Measurements from ENCODE around the gene RNASEH2B.

DNA sequence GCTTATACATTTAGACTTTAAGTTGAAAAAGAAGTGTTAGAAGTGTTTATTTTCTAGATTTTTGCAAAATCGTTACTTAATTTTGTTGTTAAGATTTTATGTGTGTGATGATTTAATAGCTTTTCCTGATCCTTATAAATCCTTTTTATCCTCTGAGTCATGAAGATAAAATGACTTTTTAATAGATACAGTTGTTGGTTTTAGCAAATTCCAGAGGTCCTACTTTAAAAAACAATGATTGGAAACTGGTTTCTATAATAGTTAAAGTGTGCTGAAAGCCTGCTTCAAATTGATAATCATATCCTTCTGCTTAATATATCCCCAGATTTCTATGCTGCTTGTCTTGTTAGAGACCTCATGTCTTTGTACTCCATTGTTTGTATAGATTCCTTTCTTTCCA, 39.0 kb downstream of the RNASEH2B start:
- TF ChIP-seq, protein P1, sequence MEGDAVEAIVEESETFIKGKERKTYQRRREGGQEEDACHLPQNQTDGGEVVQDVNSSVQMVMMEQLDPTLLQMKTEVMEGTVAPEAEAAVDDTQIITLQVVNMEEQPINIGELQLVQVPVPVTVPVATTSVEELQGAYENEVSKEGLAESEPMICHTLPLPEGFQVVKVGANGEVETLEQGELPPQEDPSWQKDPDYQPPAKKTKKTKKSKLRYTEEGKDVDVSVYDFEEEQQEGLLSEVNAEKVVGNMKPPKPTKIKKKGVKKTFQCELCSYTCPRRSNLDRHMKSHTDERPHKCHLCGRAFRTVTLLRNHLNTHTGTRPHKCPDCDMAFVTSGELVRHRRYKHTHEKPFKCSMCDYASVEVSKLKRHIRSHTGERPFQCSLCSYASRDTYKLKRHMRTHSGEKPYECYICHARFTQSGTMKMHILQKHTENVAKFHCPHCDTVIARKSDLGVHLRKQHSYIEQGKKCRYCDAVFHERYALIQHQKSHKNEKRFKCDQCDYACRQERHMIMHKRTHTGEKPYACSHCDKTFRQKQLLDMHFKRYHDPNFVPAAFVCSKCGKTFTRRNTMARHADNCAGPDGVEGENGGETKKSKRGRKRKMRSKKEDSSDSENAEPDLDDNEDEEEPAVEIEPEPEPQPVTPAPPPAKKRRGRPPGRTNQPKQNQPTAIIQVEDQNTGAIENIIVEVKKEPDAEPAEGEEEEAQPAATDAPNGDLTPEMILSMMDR (IDR thresholded peaks at IDR 0.05; ENCODE audit: insufficient read depth, low read length): no peak
- TF ChIP-seq, protein P2, sequence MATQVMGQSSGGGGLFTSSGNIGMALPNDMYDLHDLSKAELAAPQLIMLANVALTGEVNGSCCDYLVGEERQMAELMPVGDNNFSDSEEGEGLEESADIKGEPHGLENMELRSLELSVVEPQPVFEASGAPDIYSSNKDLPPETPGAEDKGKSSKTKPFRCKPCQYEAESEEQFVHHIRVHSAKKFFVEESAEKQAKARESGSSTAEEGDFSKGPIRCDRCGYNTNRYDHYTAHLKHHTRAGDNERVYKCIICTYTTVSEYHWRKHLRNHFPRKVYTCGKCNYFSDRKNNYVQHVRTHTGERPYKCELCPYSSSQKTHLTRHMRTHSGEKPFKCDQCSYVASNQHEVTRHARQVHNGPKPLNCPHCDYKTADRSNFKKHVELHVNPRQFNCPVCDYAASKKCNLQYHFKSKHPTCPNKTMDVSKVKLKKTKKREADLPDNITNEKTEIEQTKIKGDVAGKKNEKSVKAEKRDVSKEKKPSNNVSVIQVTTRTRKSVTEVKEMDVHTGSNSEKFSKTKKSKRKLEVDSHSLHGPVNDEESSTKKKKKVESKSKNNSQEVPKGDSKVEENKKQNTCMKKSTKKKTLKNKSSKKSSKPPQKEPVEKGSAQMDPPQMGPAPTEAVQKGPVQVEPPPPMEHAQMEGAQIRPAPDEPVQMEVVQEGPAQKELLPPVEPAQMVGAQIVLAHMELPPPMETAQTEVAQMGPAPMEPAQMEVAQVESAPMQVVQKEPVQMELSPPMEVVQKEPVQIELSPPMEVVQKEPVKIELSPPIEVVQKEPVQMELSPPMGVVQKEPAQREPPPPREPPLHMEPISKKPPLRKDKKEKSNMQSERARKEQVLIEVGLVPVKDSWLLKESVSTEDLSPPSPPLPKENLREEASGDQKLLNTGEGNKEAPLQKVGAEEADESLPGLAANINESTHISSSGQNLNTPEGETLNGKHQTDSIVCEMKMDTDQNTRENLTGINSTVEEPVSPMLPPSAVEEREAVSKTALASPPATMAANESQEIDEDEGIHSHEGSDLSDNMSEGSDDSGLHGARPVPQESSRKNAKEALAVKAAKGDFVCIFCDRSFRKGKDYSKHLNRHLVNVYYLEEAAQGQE (IDR thresholded peaks at IDR 0.05; ENCODE audit: insufficient replicate concordance, low read depth): no peak

Data from HL-60 (cell line).